Measurements from ENCODE around the gene RGL2.
"Not testable (repeated sequence)": the region's sequence is repeated elsewhere in the genome, so short reads cannot be mapped to it uniquely, and the experiment has no call there.

Gene RGL2

GRCh38 chr6:33273129-33273923, 25.4 kb downstream of the RGL2 start:
- DNase-seq = no peak

- no peak for DNase-seq
Measured at GRCh38 chr6:33272275-33273128, 26.2 kb downstream of the RGL2 start.

DNA sequence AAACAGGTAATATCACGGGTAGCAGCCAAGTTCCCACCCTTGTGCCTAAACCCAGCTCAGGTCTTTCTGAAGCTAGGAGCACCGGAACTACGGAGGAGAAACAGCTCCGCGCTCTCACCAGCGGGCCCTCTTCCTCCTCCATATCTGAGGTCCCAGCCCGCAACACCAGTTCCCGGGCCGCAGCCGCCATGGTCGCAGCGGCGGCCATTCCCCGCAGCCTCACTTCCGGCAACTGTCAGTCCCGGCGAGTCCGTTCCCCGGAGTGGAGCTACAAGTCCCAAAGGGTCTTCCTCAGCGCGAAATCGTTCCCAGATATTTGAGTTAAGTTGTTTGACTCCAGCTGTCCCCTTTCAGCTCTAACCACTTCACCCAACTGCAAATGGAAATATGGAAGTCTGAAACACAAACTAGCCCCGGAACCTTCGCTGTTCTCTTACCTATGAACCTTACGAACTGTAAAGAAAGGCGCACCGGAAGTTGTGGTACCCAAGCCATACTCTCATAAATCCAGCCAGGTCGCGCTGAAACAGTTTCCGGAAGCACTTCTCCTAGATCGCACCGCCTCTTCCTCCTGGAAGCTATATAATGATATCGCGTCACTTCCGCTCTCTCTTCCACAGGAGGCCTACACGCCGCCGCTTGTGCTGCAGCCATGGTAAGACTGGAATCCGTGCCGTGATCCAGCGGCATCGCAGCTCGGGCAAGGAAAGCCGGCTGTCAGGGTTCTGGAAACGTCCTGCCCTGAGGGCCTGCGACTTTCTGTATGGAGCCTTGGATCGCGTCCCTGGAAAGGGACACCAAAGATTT, 27.1 kb downstream of the RGL2 start, which contains the start of the genes RPS18 and VPS52:
TSS of gene RPS18 (plus strand) at position 608 of the 807 bp plus-strand sequence. CDS start at position 653, 45 bp downstream.
TSS of gene VPS52 (minus strand) at position 409 of the 807 bp plus-strand sequence. CDS start at position 208, 201 bp downstream.
- DNase-seq = peak; percentile 97

DNA sequence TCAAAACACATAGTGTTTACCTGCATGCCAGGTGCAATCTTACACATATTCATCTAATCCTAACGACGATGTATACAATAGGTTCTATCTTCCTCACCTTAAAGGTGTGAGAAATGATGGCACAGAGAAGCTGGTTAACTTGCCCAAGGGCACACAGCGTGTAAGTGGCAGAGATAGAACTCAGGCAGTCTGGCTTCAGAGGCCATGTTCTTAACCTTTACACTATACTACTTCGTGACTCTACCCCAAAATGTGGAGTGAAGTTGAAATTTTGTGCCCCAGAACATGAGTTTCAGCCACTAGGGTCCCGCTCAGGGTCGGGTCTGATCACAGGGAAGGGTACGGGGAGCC, 27.6 kb downstream of the RGL2 start:
- DNase-seq = no peak

DNA sequence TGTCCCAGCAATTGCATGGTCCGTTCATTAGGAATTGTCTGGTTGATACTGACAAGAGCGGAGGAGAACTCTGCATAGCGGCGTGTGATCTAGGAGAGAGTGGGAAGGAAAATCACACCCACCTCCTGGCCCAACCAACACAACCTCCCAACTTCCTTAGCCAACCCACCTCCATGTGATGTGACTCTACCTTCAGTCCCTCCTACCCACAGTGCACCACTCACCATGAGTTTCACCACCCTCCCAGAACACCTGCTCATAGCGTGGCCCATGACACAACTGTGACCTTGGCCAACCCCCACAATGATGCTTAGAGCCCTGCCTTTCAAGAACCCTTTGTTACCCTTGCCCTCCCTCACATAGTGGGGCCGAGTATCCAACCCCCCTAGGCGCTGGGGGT, 34.7 kb downstream of the RGL2 start:
- no peak for DNase-seq

- not testable (repeated sequence) for DNase-seq
Measured at GRCh38 chr6:33262490-33262889, 36.3 kb downstream of the RGL2 start.

- DNase-seq = no peak
Measured at GRCh38 chr6:33259032-33259431, 39.7 kb downstream of the RGL2 start.

DNA sequence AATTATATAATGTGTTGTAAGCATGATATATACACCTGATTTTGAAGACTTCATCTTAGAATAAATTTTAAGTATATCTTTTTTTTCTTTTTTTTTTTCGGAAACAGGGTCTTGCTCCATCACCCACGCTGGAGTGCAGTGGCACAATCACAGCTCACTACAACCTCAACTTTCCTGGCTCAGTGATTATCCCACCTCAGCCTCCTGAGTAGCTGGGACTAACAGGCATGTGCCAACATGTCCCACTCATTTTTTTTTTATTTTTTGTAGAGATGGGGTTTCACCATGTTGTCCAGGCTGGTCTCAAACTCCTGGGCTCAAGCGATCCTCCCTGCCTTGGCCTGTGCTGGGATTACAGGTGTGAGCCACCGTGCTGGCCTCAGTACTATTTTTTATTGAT, 44.2 kb downstream of the RGL2 start:
- DNase-seq = no peak

- no peak for DNase-seq
Measured at GRCh38 chr6:33252759-33253158, 46.0 kb downstream of the RGL2 start.

- DNase-seq = peak; percentile 9
Measured at GRCh38 chr6:33251395-33252012, 47.2 kb downstream of the RGL2 start.

- no peak for DNase-seq
Measured at GRCh38 chr6:33250731-33251130, 48.0 kb downstream of the RGL2 start.

- peak; percentile 30 for DNase-seq
Measured at GRCh38 chr6:33249732-33250630, 48.8 kb downstream of the RGL2 start.

DNA sequence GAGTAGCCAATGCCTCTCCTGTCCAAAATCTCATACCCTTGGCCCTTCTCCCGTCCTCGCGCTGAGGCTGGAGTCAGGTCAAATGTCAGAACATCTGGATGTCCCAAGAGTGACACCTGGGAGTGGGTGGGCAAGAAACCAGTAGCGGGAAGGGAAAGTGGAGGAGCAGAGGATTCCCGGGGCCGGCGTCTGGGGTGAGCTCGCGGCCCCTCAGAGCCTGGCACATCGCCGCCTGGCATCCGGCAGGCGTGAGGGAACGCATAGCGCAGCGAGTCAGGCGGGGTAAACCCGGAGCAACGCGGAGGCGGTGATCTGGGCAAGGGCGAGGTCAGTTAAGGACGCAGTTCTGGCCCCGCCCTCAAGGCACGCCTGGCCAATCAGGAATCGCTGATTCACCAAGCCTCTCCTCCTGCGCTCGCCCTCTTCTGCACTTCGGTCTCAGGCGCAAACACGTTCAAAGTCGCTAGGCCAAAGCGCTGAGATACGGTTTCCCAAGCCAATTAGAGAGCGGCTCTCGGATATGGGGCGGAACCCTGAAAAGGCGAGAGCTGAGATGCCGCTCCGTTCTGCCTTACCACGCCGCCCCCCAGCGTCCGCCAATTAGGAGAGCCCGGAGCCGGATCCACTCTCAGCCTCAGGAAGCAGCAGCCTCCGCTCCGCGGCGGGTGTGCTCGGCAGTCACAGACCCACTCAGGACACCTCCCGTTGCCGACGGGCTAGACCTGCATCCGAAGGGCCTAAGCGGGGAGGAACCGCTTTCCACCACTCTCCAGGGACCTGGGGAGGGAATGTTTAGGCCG, 49.6 kb downstream of the RGL2 start:
- DNase-seq = peak; percentile 99

DNA sequence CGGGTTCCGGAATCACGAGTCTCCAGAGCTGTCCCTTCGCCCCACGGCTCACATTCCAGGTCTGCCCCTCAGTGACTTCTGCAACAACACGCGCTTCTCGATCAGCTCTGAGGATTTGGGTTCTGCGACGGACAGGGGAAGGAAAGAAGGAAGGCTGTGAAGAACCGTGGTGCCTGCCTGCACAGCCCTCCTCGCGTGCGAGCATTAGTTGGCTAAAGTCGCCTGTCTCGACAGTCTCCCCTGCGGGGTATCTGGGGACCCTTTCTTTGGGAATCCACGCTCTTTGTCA, 50.2 kb downstream of the RGL2 start:
- no peak for DNase-seq

DNA sequence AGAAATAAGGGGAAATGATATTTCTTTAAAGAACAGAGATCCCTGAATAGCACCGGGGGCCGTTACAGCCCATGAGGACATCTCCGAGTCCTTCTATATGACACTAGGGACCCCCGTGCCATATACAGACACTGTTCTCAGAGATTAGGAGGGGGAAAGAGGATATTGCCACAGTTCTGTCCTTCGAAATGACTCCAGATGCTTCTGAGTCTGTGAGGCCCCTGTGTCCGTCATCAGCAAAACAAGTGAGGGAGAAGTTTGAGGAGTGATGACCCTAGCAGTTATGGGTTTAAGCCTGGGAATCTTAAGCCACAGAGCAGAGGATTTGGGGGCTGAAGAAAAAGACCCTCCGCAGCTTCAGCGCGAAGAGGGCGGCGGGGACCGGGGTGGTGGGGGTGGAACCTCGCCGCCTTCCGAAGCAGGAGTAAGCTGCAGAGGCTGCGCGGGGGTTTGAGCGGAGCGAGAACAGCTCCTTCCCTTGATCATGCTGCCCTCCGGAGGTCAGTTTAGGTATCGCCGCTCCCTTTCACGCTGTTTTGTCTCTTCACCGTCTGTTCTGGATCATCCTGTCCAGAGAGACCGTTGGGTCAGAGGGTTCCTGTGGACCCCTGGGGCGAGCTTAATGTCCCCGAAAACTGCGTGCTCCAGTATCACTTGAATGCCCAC, 50.6 kb downstream of the RGL2 start:
- peak; percentile 93 for DNase-seq

DNA sequence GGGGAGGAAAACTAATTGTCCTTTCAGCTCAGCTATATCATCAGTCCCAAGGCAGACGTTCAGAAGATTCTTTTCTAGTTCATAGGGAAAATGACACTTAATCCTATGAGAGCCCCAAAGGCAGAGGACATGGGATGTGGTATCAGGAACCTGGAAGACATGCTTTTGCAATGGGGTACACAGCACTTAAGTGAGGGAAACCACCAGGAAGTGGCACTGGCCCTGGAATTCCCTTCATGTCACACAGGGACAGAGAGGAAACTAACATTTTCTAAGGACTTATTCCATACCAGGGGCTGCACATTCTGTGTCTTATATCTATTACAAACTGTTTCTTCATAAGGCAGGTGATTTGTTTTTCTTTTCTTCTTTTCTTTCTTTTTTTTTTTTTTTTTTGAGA, 55.3 kb downstream of the RGL2 start:
- no peak for DNase-seq

GRCh38 chr6:33241968-33242367, 56.8 kb downstream of the RGL2 start:
- peak; percentile 73 for DNase-seq

Measured in activated CD4-positive, alpha-beta T cell treated with anti-CD3 and anti-CD28 coated beads, Interleukin-2, amount 50 U/mL, for 16 hours (primary cell).